Kidney (tissue), 14 donors: ENCODE results near the gene TGFB1I1. TPM values are rescaled to one million over a fixed set of nuclear protein-coding genes. Genes with fewer than 3 reads are reported as not detected.

Experiments used
- DNase-seq, 5 donors: peaks; one replicate each; pipeline ENCODE4 v3.0.0-alpha.2; 2013 to 2020
- FAIRE-seq: peaks from 2 replicates; lab custom pipeline; 2012; peaks lifted over from hg19 to GRCh38; lab: Jason Lieb, UNC
- H3K27ac ChIP-seq, 2 donors: one replicate each; pipeline ENCODE4 v1.7.0; 2013; ENCODE audit warnings: low read depth in 2 of 2, low read length in 2 of 2, inconsistent platforms in 1 of 2
- H3K27me3 ChIP-seq: one replicate; pipeline ENCODE4 v1.7.1; 2013; ENCODE audit warnings: low read length, inconsistent platforms; ENCODE audit not compliant: control insufficient read depth, insufficient read depth
- H3K36me3 ChIP-seq, 3 donors: one replicate each; pipeline versions ENCODE4 v1.7.0 to v1.7.1; 2013; ENCODE audit warnings: low read length in 3 of 3, control low read depth in 1 of 3, inconsistent platforms in 1 of 3; ENCODE audit not compliant: insufficient read depth in 3 of 3, control insufficient read depth in 2 of 3
- H3K4me1 ChIP-seq, 3 donors: one replicate each; pipeline versions ENCODE4 v1.7.0 to v1.7.1; 2013; ENCODE audit warnings: low read length in 3 of 3, inconsistent platforms in 1 of 3, low read depth in 1 of 3; ENCODE audit not compliant: control insufficient read depth in 2 of 3, insufficient read depth in 2 of 3
- H3K4me3 ChIP-seq, 3 donors: one replicate each; pipeline versions ENCODE4 v1.7.0 to v1.8.1; 2013; ENCODE audit warnings: low read length in 3 of 3, control low read depth in 1 of 3, inconsistent platforms in 1 of 3
- H3K9ac ChIP-seq, 3 donors: one replicate each; pipeline versions ENCODE4 v1.7.0 to v1.7.1; 2013; ENCODE audit warnings: low read length in 3 of 3, control low read depth in 1 of 3, inconsistent platforms in 1 of 3
- H3K9me3 ChIP-seq, 3 donors: one replicate each; pipeline versions ENCODE4 v1.7.0 to v1.7.1; 2013; ENCODE audit warnings: low read length in 3 of 3, control low read depth in 1 of 3, inconsistent platforms in 1 of 3; ENCODE audit not compliant: control insufficient read depth in 2 of 3, insufficient read depth in 1 of 3
- CTCF ChIP-seq: IDR thresholded peaks from 3 replicates; pipeline ENCODE4 v1.5.1; 2012; ENCODE audit warnings: mild to moderate bottlenecking, moderate library complexity, borderline replicate concordance; ENCODE audit not compliant: insufficient read depth; ENCODE audit errors: extremely low read depth
- intact Hi-C: fragments of 100-400 bp; cut with DNase I; formaldehyde crosslinking; loops from one replicate; pipeline ENCODE4 v1.11.1; 2022
- polyA plus RNA-seq: library from polyadenylated mRNA; stranded (reverse); fragments of 350-450 nt; fragmentation: Illumina TruSeq; extraction: RNeasy Lipid Tissue Mini Kit (QIAGEN cat#74804); gene quantifications from one replicate; pipeline ENCODE4 v1.2.3, GENCODE V29; 2014; ENCODE audit warnings: low read depth, low replicate concordance; ENCODE audit not compliant: insufficient read depth
- total RNA-seq: library from RNA; stranded (reverse); fragmentation: NEBNext Ultra II Directional; extraction: Animal tissue kit (Norgen Biotek cat#: 25700); gene quantifications from one replicate; pipeline ENCODE4 v1.2.1, GENCODE V29; 2021
- donor health status: control.
- donor health status: control.
- donor health status: control.
- donor health status: control.
- donor health status: control.
- donor health status: DM: yes; HTN: yes; CAD: no.
- donor health status: Normal renal cell carcinoma (clear cell type).

TGFB1I1 gene
- total and polyA plus RNA-seq, 2 donors from 2014 or later = 27.5 to 54.4 TPM

DNA sequence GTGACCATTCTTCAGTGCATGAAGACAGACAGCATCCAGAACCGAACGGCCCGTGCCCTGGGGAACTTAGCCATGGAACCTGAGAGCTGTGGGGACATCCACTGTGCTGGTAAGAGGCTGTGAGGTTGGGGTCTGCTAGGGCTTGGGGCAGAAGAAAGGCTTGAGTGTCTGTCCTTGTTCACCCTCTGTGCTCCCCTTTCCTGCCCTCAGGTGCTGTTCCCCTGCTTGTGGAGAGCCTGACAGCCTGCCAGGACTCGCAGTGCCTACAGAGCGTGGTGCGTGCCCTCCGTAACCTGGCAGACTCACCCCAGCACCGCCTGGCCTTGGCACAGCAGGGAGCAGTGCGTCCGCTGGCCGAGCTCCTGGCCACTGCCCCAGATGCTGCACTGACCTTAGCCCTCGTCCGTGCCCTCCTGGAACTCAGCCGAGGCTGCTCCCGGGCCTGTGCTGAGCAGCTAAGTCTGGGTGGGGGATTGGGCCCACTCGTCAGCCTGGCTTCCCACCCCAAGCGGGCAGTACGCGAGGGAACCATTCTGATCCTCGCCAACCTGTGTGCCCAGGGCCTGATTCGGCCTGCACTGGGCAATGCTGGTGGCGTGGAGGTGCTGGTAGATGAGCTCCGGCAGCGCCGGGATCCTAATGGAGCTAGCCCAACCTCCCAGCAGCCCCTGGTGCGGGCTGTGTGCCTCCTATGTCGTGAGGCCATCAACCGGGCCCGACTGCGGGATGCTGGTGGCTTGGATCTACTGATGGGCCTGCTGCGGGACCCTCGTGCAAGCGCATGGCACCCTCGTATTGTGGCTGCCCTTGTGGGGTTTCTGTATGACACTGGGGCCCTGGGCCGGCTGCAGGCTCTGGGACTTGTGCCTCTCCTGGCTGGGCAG, 9.8 kb upstream of the TGFB1I1 start:
- H3K36me3 ChIP-seq = peaks cover 0 to 7% (median 2%) of the 10 kb centered on the region in 3 donors

DNA sequence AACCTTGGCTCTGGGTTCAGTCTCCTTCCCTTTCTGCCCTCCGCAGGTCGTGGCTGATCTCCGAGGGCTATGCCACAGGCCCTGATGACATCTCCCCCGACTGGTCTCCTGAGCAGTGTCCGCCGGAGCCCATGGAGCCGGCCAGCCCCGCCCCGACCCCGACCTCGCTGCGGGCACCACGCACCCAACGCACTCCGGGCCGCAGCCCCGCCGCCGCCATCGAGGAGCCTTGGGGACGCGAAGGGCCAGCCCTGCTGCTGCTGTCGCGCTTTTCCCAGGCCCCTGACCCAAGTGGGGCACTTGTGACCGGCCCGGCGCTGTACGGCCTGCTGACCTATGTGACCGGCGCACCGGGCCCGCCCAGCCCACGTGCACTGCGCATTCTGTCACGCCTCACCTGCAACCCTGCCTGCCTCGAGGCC, 7.6 kb upstream of the TGFB1I1 start:
- peaks cover 3 to 12% (median 5%) of the 10 kb centered on the region in 3 donors for H3K4me1 ChIP-seq
- H3K9ac ChIP-seq = no peak overlapping the region
- no peak for TF ChIP-seq CTCF
- H3K9me3 ChIP-seq = no peaks in the 10 kb centered on the region
- intact Hi-C loops = no loop called here
- peaks cover 0 to 10% (median 2%) of the 10 kb centered on the region in 3 donors for H3K36me3 ChIP-seq
- H3K4me3 ChIP-seq = no peak overlapping the region
- FAIRE-seq (no peak), DNase-seq (peak in 1 of 5 donors; percentile 74)
- no peaks in the 10 kb centered on the region for H3K27me3 ChIP-seq
- no peak overlapping the region for H3K27ac ChIP-seq

More for the DNA sequence above, 9.8 kb upstream of the TGFB1I1 start:
- H3K9me3 ChIP-seq = no peaks in the 10 kb centered on the region
- H3K27ac ChIP-seq = no peak overlapping the region
- peak in 1 of 5 donors; percentile 77 for DNase-seq
- TF ChIP-seq CTCF = no peak
- H3K27me3 ChIP-seq = no peaks in the 10 kb centered on the region
- FAIRE-seq = no peak
- H3K4me1 ChIP-seq = peaks cover 3 to 18% (median 13%) of the 10 kb centered on the region in 3 donors
- H3K9ac ChIP-seq = no peak overlapping the region
- no peak overlapping the region for H3K4me3 ChIP-seq
- intact Hi-C loops = no loop called here

DNA sequence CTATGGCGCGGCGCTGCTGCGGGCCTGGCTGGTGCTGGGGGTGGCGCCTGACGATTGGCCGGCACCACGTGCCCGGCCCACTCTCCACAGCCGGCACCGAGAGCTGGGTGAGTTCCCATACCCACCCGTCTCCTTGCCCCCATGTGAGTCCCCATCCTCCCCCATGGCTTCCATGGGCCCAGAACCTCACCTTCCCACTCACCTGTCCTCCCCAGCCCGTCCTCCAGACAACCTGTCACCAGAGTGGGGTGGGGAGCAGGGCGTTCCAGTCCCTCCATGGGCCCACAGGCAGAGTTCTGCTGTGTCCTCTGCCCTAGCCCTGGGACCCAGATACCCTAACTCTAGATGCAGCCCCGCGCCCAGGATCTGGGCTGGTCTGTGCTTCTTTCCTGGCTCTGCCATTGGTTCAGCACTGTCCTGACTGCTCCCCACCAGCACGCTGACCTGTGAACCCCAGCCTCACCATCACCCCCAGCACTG, 7.1 kb upstream of the TGFB1I1 start:
- H3K27ac ChIP-seq = no peak overlapping the region
- no peak for TF ChIP-seq CTCF
- DNase-seq (peak in 1 of 5 donors; percentile 62), FAIRE-seq (no peak)
- no peaks in the 10 kb centered on the region for H3K9me3 ChIP-seq
- H3K36me3 ChIP-seq = peaks cover 0 to 10% (median 2%) of the 10 kb centered on the region in 3 donors
- H3K4me1 ChIP-seq = peaks cover 3 to 12% (median 5%) of the 10 kb centered on the region in 3 donors
- intact Hi-C loops = no loop called here
- H3K9ac ChIP-seq = no peak overlapping the region
- H3K27me3 ChIP-seq = no peaks in the 10 kb centered on the region
- no peak overlapping the region for H3K4me3 ChIP-seq
